IMR-90 (cell line): ENCODE measurements around the gene SPRED2. TPM values are rescaled to one million over a fixed set of nuclear protein-coding genes. Genes with fewer than 3 reads are reported as not detected.

Experiments used
- ATAC-seq: fragments of 200-7000 bp; cut with Tn5 transposase; 2 replicates; pipeline ENCODE4 v1.9.1; 2020; ENCODE audit warnings: low read depth, mild to moderate bottlenecking, moderate library complexity
- BruUV-seq: library from RNA; stranded (reverse); fragments of 400-500 nt; replicated peaks from 2 replicates; lab custom pipeline; 2021; lab: Mats Ljungman, UMichigan
- CTCF ChIA-PET: fragments of 300-600 bp; formaldehyde crosslinking; extraction: SDS; loops from one replicate; lab custom pipeline; 2021; ENCODE audit warnings: antibody characterized with exemption; lab: Yijun Ruan, JAX
- POLR2A ChIA-PET: fragments of 300-600 bp; sonication (Branson Sonifier 250); formaldehyde crosslinking; loops from one replicate; lab custom pipeline; 2022; ENCODE audit warnings: antibody characterized with exemption; ENCODE audit not compliant: unreplicated experiment; lab: Charles Lee
- DNase-seq: peaks from one replicate; pipeline ENCODE4 v3.0.0; 2013
- H2AFZ ChIP-seq: replicated peaks from 2 replicates; pipeline ENCODE3; 2013; ENCODE audit warnings: low read length, mild to moderate bottlenecking; ENCODE audit not compliant: poor library complexity
- H2AK5ac ChIP-seq: 2 replicates; pipeline ENCODE4 v1.6.1; 2013; ENCODE audit warnings: low read depth, low read length, inconsistent platforms
- H2AK9ac ChIP-seq: replicated peaks from 2 replicates; pipeline ENCODE3; 2013; ENCODE audit warnings: mild to moderate bottlenecking, low read depth, low read length, moderate library complexity; ENCODE audit not compliant: poor library complexity
- H2BK120ac ChIP-seq: 2 replicates; pipeline ENCODE4 v1.6.1; 2013; ENCODE audit warnings: low read depth, low read length, inconsistent platforms
- H2BK15ac ChIP-seq: 3 replicates; pipeline ENCODE4 v1.6.1; 2013; ENCODE audit warnings: low read depth, low read length, inconsistent platforms
- H2BK20ac ChIP-seq: 2 replicates; pipeline ENCODE4 v1.6.1; 2013; ENCODE audit warnings: low read depth, mild to moderate bottlenecking, inconsistent platforms, low read length, moderate library complexity
- H2BK5ac ChIP-seq: 2 replicates; pipeline ENCODE4 v1.6.1; 2013; ENCODE audit warnings: mild to moderate bottlenecking, low read depth, low read length, inconsistent platforms; ENCODE audit not compliant: poor library complexity, severe bottlenecking
- H3K14ac ChIP-seq: replicated peaks from 2 replicates; pipeline ENCODE4 v1.6.1; 2013; ENCODE audit warnings: low read depth, low read length, inconsistent platforms
- H3K18ac ChIP-seq: 2 replicates; pipeline ENCODE4 v1.6.1; 2013; ENCODE audit warnings: low read depth, low read length, control low read depth
- H3K23ac ChIP-seq: 2 replicates; pipeline ENCODE4 v1.6.1; 2013; ENCODE audit warnings: low read depth, low read length, inconsistent platforms
- H3K27ac ChIP-seq: 2 replicates; pipeline ENCODE4 v1.5.1; 2013; ENCODE audit warnings: mild to moderate bottlenecking, control low read depth, low read length; ENCODE audit not compliant: insufficient read depth
- H3K27me3 ChIP-seq: 2 replicates; pipeline ENCODE4 v1.6.1; 2013; ENCODE audit warnings: low read length; ENCODE audit not compliant: control insufficient read depth, insufficient read depth
- H3K36me3 ChIP-seq: 2 replicates; pipeline ENCODE4 v1.6.1; 2013; ENCODE audit warnings: low read length, mixed read lengths; ENCODE audit not compliant: control insufficient read depth, insufficient read depth
- H3K4ac ChIP-seq: 2 replicates; pipeline ENCODE4 v1.6.1; 2013; ENCODE audit warnings: low read depth, low read length, inconsistent platforms
- H3K4me1 ChIP-seq: 2 replicates; pipeline ENCODE4 v1.6.1; 2013; ENCODE audit warnings: low read length, mixed read lengths; ENCODE audit not compliant: control insufficient read depth, insufficient read depth
- H3K4me2 ChIP-seq: 2 replicates; pipeline ENCODE4 v1.6.1; 2013; ENCODE audit warnings: low read depth, mild to moderate bottlenecking, control low read depth, low read length, moderate library complexity
- H3K4me3 ChIP-seq: 2 replicates; pipeline ENCODE4 v1.5.1; 2013; ENCODE audit warnings: low read depth, mild to moderate bottlenecking, control low read depth, low read length, moderate library complexity; ENCODE audit not compliant: insufficient read depth
- H3K56ac ChIP-seq: 2 replicates; pipeline ENCODE4 v1.6.1; 2013; ENCODE audit warnings: low read length, inconsistent platforms; ENCODE audit not compliant: insufficient read depth; ENCODE audit errors: extremely low read depth
- H3K79me1 ChIP-seq, 2 experiments: 2 replicates each; pipeline ENCODE4 v1.6.1; 2013; ENCODE audit warnings: low read length in 2 of 2, inconsistent platforms in 1 of 2, low read depth in 1 of 2
- H3K9ac ChIP-seq: 2 replicates; pipeline ENCODE4 v1.6.1; 2013; ENCODE audit warnings: low read depth, low read length, control low read depth
- H3K9me1 ChIP-seq: 2 replicates; pipeline ENCODE4 v1.6.1; 2013; ENCODE audit warnings: low read length, inconsistent platforms; ENCODE audit not compliant: insufficient read depth
- H3K9me3 ChIP-seq: 2 replicates; pipeline ENCODE4 v1.6.1; 2013; ENCODE audit warnings: low read length; ENCODE audit not compliant: control insufficient read depth, insufficient read depth
- H4K20me1 ChIP-seq: 2 replicates; pipeline ENCODE4 v1.6.1; 2013; ENCODE audit warnings: low read length, inconsistent platforms; ENCODE audit not compliant: insufficient read depth
- H4K5ac ChIP-seq: 2 replicates; pipeline ENCODE4 v1.6.1; 2013; ENCODE audit warnings: mild to moderate bottlenecking, low read depth, low read length, control low read depth
- H4K8ac ChIP-seq, 2 experiments: 2 replicates each; pipeline ENCODE4 v1.6.1; 2013; ENCODE audit warnings: low read depth in 2 of 2, low read length in 2 of 2, control low read depth in 1 of 2, inconsistent platforms in 1 of 2
- H4K91ac ChIP-seq: 2 replicates; pipeline ENCODE4 v1.6.1; 2013; ENCODE audit warnings: low read depth, low read length, inconsistent platforms; ENCODE audit not compliant: insufficient read depth
- CEBPB ChIP-seq: IDR thresholded peaks from 2 replicates; pipeline ENCODE4 v1.6.1; 2012; ENCODE audit warnings: low read depth, low read length, improper control_type of control experiment
- CHD1 ChIP-seq: IDR thresholded peaks from 2 replicates; pipeline ENCODE4 v1.6.1; 2012; ENCODE audit warnings: low read depth, low read length, improper control_type of control experiment
- ELK1 ChIP-seq: fragments of 150-350 bp; IDR thresholded peaks from 2 replicates; pipeline ENCODE4 v1.6.1; 2016; ENCODE audit warnings: low read depth, mild to moderate bottlenecking, low read length, moderate library complexity, borderline replicate concordance
- FOS ChIP-seq: fragments of 150-350 bp; IDR thresholded peaks from 2 replicates; pipeline ENCODE4 v1.6.1; 2016; ENCODE audit warnings: low read depth, low read length
- MAZ ChIP-seq: IDR thresholded peaks from 2 replicates; pipeline ENCODE4 v1.6.1; 2012; ENCODE audit warnings: low read depth, mild to moderate bottlenecking, low read length, improper control_type of control experiment, moderate library complexity, borderline replicate concordance
- MXI1 ChIP-seq: IDR thresholded peaks from 2 replicates; pipeline ENCODE4 v1.6.1; 2012; ENCODE audit warnings: low read depth, mild to moderate bottlenecking, low read length, moderate library complexity, borderline replicate concordance
- RFX5 ChIP-seq: IDR thresholded peaks from 2 replicates; pipeline ENCODE4 v1.8.0; 2012; ENCODE audit warnings: low read depth, mild to moderate bottlenecking, low read length, moderate library complexity
- SMC3 ChIP-seq: fragments of 150-350 bp; IDR thresholded peaks from 2 replicates; pipeline ENCODE4 v1.6.1; 2016; ENCODE audit warnings: low read depth, mild to moderate bottlenecking, antibody characterized with exemption, low read length, moderate library complexity
- WGBS, 2 experiments: methylation state at CpG; one replicate each; pipeline versions ENCODE4 v1.1.5 to v1.1.7; 2013; ENCODE audit warnings: missing lambda C conversion rate in 2 of 2; ENCODE audit not compliant: insufficient read length in 1 of 2; ENCODE audit errors: extremely low coverage in 2 of 2; 5-methylcytosine and 5-hydroxymethylcytosine counted together
- dilution Hi-C: fragments of 300-500 bp; cut with HindIII; formaldehyde crosslinking; loops from one replicate; pipeline ENCODE4 v1.14.3; 2018; ENCODE audit warnings: low sequenced_read_pairs; ENCODE audit not compliant: unreplicated experiment
- in situ Hi-C: fragments of 300-500 bp; cut with MboI; formaldehyde crosslinking; loops from 3 replicates; pipeline ENCODE4 v1.14.3; 2019; ENCODE audit warnings: low sequenced_read_pairs, inconsistent platforms, mixed read lengths
- intact Hi-C: fragments of 100-400 bp; cut with micrococcal nuclease; formaldehyde crosslinking; loops from 2 replicates; pipeline ENCODE4 v1.10.0; 2022
- polyA plus RNA-seq, 3 experiments: library from polyadenylated mRNA; depleted of rRNA; stranded (reverse); fragments of >200 nt; gene quantifications; 2 replicates each; pipeline ENCODE4 v1.2.3, GENCODE V29; 2012; ENCODE audit warnings: low replicate concordance in 1 of 3
- total RNA-seq: library from RNA; depleted of rRNA; stranded (reverse); fragments of >200 nt; gene quantifications from 2 replicates; pipeline ENCODE4 v1.2.3, GENCODE V29; 2012
- TF ChIP-seq, protein P1 (sequence below): conservative IDR thresholded peaks from 2 replicates; pipeline ENCODE4 v1.5.1; 2012; ENCODE audit warnings: mild to moderate bottlenecking, low read depth, low read length, improper control_type of control experiment

SPRED2 gene
- total and polyA plus RNA-seq, 2 of the 4 experiments (the other 2 are of a cell fraction), result 4.8 to 18.7 TPM

DNA sequence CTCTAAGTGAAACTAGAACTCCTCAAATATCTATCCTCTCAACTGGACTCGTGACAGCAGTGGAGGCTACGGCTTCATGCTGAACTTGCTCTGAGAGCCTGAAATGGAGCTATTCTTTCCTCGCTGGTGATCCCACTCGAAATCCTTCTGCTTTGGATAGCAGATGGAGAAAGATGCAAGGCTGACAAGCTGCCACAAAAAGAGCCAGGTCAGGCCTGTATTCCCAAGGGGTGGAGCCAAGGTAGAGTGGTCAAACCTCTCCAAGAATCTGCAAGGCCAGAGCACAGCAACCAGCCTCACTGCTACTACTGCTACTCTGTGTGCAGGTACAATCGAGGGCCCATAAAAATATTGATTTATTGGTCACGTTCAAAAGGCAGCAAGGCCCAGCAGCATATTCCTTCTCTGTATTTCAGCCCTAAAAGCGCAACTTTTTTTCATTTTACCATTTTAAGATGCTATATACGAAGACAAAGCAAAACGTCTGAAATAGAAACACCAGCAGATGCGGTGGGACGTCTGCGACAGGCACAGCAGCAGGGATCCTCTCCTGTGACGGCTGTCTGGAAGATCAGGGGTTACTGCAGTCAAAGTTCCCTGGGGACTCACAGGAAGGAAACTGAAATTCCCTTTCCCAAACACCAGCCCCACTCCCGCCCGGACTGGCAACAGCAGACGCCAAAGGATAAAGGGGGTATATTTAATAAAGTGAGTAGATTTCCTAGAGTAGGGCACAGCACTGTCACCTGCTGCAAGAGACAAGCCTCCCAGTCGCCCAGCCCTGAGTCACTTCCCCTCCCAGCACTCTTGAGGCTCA lies 2.4 kb downstream of the SPRED2 start (continued):
- TF ChIP-seq ELK1, result no peak
- TF ChIP-seq FOS, result no peak

DNA sequence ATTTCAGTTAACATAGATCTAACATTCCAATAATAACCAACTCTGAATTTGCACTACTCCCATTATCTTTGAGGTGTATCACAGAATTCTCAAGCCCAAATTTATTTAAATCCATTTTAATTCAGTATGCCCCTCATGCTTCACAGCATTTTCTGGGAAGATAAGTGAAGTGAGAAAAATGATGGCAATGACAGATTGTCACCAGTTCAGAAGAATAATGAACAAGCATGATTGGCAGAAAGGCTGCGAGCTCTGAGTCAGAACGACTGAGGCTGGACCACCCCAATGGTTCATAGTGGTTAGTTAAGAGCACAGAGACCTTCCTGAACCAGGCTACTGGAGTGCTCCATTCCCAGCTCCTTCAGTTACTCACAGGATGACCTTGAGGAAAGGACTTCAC lies 4.9 kb downstream of the SPRED2 start:
- H2BK120ac ChIP-seq, result no peak overlapping the region
- 0 out of 2 replicates have a peak, but pooled peaks cover 3% of the 10 kb centered on the region for H3K9me1 ChIP-seq
- WGBS, 2 experiments, result 93% methylated on average over 2 of the region's 2 CpGs; no CpG with 5 or more reads in 1 of the 2 experiments
- no peak overlapping the region for H4K91ac ChIP-seq
- no peak overlapping the region for H3K23ac ChIP-seq
- no peak overlapping the region for H4K8ac ChIP-seq
- no peak overlapping the region for H2BK15ac ChIP-seq
- H3K9me3 ChIP-seq, result no peaks in the 10 kb centered on the region
- H2BK20ac ChIP-seq, result no peak overlapping the region
- BruUV-seq, result no TSS peak
- no peak overlapping the region for H2BK5ac ChIP-seq
- CTCF ChIA-PET, result interaction anchor here (1.0 kb wide), 1 partner anchor 76 kb away, joined by 4 read pairs; no protein-coding TSS in a partner anchor
- no peak overlapping the region for H3K18ac ChIP-seq
- H3K79me1 ChIP-seq, result peaks cover 16 to 73% of the 10 kb centered on the region in 2 experiments
- H3K27me3 ChIP-seq, result no peaks in the 10 kb centered on the region
- H2AK9ac ChIP-seq, result no peak overlapping the region
- intact Hi-C loops (no loop called here), in situ Hi-C loops (loop anchor here (5.0 kb wide), 1 partner anchor 160 kb away; no protein-coding TSS in a partner anchor), dilution Hi-C loops (no loop called here)
- H2AFZ ChIP-seq, result no peak overlapping the region
- H2AK5ac ChIP-seq, result no peak overlapping the region
- no peak overlapping the region for H3K9ac ChIP-seq
- no peak overlapping the region for H3K4me2 ChIP-seq
- peaks cover 3% of the 10 kb centered on the region; the same call in 1 of the 2 replicates for H3K4me1 ChIP-seq
- peaks cover 75% of the 10 kb centered on the region for H4K20me1 ChIP-seq
- ATAC-seq (no peak), DNase-seq (no peak)
- no peak overlapping the region for H3K27ac ChIP-seq
- no peak overlapping the region for H3K14ac ChIP-seq
- no peak overlapping the region for H4K5ac ChIP-seq
- H3K4ac ChIP-seq, result no peak overlapping the region
- no peaks in the 10 kb centered on the region for H3K36me3 ChIP-seq
- no peak overlapping the region for H3K4me3 ChIP-seq
- POLR2A ChIA-PET, result no interaction called here
- no peak overlapping the region for H3K56ac ChIP-seq
- TF ChIP-seq RFX5, result no peak
- TF ChIP-seq, protein P1, sequence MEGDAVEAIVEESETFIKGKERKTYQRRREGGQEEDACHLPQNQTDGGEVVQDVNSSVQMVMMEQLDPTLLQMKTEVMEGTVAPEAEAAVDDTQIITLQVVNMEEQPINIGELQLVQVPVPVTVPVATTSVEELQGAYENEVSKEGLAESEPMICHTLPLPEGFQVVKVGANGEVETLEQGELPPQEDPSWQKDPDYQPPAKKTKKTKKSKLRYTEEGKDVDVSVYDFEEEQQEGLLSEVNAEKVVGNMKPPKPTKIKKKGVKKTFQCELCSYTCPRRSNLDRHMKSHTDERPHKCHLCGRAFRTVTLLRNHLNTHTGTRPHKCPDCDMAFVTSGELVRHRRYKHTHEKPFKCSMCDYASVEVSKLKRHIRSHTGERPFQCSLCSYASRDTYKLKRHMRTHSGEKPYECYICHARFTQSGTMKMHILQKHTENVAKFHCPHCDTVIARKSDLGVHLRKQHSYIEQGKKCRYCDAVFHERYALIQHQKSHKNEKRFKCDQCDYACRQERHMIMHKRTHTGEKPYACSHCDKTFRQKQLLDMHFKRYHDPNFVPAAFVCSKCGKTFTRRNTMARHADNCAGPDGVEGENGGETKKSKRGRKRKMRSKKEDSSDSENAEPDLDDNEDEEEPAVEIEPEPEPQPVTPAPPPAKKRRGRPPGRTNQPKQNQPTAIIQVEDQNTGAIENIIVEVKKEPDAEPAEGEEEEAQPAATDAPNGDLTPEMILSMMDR, result no peak
- no peak for TF ChIP-seq CEBPB
- TF ChIP-seq MXI1, result no peak
- TF ChIP-seq CHD1, result no peak
- TF ChIP-seq SMC3, result no peak
- TF ChIP-seq MAZ, result no peak
- TF ChIP-seq ELK1, result no peak
- TF ChIP-seq FOS, result no peak
